HG03139 (cell line): ENCODE data around the gene GPX4.

Experiments
- ATAC-seq: cut with Tn5 transposase; IDR thresholded peaks from one replicate; pipeline ENCODE4 v1.9.1; 2021; ENCODE audit not compliant: unreplicated experiment

GPX4 gene, protein sequence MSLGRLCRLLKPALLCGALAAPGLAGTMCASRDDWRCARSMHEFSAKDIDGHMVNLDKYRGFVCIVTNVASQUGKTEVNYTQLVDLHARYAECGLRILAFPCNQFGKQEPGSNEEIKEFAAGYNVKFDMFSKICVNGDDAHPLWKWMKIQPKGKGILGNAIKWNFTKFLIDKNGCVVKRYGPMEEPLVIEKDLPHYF

GRCh38 chr19:1103708-1104310 lies at the start of gene GPX4:
Gene GPX4 (plus strand): TSS chr19:1103994. CDS start chr19:1104044, 50 bp downstream.
- ATAC-seq: peak; percentile 57

DNA sequence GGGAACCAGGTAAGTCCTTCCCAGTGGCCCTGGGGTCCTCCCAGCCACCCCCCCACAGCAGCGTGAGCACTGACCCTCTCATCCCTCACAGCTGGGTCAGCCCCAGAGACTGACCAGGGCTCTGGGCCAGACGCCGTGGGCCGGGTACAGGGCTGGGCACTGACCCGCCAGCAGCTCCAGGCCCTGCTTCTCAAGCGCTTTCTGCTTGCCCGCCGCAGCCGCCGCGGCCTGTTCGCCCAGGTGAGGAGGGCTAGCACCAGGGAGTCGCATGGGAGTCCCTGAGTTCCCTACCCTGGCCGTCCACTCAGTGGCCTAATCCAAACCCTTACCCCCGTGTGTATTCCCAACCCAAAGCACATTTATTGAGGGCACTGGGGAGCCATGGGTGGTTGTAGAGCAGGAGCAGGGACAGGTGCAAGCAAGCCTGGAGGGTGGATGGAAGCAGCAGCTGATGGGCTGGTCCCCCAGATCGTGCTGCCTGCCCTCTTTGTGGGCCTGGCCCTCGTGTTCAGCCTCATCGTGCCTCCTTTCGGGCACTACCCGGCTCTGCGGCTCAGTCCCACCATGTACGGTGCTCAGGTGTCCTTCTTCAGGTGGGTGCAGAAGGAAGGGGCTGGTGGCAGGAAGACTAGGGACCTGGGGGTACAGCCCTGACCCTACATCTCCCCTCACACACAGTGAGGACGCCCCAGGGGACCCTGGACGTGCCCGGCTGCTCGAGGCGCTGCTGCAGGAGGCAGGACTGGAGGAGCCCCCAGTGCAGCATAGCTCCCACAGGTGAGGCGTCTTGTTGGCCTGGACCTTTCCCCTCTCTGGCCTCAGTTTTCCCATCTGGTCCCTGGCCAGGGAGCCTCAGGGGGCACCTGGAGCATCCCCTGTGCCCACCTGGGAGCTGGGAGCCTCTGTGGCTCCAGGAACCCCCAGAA lies 49.4 kb upstream of the GPX4 start:
- no peak for ATAC-seq

GRCh38 chr19:1055028-1055425 lies 48.8 kb upstream of the GPX4 start:
- no peak for ATAC-seq

- no peak for ATAC-seq
These were observed 47.7 kb upstream of the GPX4 start for GRCh38 chr19:1055886-1056620.

DNA sequence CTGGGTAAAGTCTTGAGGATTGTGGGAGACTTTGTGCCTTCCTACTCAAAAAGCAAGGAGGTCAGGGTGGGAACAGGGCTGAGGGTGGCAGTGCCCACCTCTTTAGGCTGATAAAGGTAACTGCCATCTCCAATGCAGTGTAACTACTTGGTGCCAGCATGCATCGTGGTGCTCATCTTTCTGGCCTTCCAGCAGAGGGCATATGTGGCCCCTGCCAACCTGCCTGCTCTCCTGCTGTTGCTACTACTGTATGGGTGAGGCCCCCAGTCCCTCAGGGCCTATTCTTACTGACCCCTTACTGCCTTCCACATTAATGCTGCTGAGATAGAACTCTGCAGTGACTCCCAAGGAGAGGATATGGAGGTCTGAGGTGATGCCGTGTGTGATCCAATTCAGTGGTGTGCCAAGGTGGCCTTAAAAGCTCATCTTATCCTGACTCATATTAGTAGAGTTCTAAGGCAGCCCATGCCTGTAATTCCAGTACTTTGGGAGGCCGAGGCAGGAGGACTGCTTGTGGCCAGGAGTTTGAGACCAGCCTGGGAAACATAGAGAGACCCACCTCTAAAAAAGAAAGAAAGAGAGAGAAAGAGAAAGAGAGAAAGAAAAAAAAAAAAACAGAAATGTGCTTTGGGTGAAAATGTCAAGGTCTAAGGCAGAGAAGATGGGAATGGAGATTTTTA lies 46.5 kb upstream of the GPX4 start:
- ATAC-seq: no peak

- ATAC-seq: no peak
These were observed 45.7 kb upstream of the GPX4 start for GRCh38 chr19:1058112-1058511.

DNA sequence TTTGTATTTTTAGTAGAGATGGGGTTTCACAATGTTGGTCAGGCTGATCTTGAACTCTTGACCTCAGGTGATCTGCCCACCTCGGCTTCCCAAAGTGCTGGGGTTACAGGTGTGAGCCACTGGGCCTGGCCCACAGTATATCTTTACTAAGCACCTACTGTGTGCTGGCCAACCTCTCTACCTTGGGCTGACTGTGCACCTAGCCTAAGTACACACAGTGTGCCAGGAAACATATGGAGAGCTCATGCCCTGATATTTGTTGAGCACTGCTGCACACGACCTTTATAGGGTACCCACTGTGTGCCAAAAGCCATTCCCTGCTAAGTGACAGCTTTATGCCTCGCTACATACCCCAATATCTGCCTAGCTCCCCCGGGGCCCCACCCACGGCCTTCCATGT lies 43.1 kb upstream of the GPX4 start:
- no peak for ATAC-seq

- ATAC-seq: no peak
These were observed 41.8 kb upstream of the GPX4 start for GRCh38 chr19:1061987-1062386.

- ATAC-seq: no peak
These were observed 41.3 kb upstream of the GPX4 start for GRCh38 chr19:1062387-1063029.

GRCh38 chr19:1063030-1063908 lies 40.5 kb upstream of the GPX4 start:
- ATAC-seq: no peak

GRCh38 chr19:1063909-1064660 lies 39.7 kb upstream of the GPX4 start:
- ATAC-seq: no peak

GRCh38 chr19:1064661-1065605 lies 38.9 kb upstream of the GPX4 start:
- ATAC-seq: no peak

- ATAC-seq: no peak
These were observed 38.1 kb upstream of the GPX4 start for GRCh38 chr19:1065606-1066109.

DNA sequence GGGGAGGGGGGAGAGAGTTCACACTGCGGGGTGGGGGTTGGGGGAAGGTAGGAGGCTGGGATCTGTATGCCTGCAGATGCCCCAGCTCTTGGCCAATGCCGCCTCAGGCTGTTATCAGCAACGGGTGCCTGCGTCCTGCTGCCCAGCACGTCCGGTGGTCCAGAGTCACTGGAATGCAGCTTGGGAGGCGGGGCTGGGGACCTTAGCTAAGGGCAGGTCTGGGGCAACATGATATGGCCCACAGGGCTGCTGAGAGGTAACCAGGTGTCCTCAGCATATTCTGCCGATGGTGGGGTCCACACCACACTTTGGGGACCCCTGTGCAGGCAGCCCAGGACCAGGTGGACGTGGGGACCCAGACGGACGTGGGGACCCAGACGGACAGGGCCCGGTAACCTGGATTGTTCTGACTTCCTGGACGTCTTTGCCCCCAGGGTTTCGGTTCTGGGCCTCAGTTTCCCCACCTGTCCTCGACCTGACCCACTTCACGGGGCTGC lies 37.5 kb upstream of the GPX4 start:
- no peak for ATAC-seq

- no peak for ATAC-seq
These were observed 37.0 kb upstream of the GPX4 start, which contains the start of gene ARHGAP45 for GRCh38 chr19:1066748-1067340. Gene ARHGAP45 (plus strand): TSS chr19:1067167. CDS start chr19:1067406, 239 bp downstream.

- ATAC-seq: no peak
These were observed 36.3 kb upstream of the GPX4 start for GRCh38 chr19:1067341-1067957.
